NCI-H1694 treated with DMSO at 0.1 percent for 48 hours (cell line): Measurements from ENCODE around the gene RNF175.

Experiments
- DNase-seq: peaks from one replicate; lab custom pipeline; 2025; lab: John Stamatoyannopoulos, UW

RNF175 gene

GRCh38 chr4:153784166-153784699, 24.4 kb upstream of the RNF175 start:
- no peak for DNase-seq

DNA sequence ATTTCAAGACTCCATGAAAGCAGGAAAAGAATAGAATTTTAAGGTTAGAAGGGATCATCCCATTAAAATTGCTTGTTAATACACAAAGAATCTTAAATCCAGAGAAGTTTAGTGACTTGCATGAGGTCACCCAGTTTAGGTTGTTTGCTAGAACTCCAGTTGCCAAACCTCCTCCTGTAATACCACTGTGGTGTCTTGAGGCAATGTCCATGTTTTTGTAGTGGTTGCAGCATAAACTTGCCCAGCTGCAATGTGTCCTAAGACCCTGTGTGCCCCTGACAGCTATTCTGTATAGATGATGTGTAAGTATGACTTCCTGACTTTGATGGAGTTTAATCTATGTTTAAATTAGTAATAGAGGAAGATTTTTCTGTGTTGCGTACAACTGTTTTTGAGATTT, 22.8 kb upstream of the RNF175 start:
- no peak for DNase-seq

GRCh38 chr4:153781717-153782416, 22.0 kb upstream of the RNF175 start:
- DNase-seq = no peak

GRCh38 chr4:153781280-153781679, 21.5 kb upstream of the RNF175 start:
- DNase-seq = no peak

DNA sequence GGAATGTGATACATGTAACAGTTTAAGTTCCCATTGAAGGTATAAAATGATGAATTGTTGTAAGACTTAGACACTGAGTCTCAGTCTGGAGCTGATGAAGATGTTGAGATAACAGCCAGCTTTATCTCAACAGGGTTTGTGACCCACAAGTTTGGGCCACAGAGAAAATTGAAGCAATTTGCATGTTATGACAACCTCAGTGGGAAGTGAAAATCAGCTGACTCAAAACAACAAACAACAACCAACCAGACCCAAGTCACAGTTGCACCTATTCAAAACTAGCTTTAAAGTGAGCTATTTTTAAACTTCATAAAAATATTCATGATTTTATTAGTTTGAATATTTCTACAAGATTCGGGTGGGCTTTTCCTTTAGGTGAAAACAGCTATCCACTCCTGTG, 21.1 kb upstream of the RNF175 start:
- DNase-seq = no peak

GRCh38 chr4:153780221-153780620, 20.4 kb upstream of the RNF175 start:
- DNase-seq = no peak

- DNase-seq = no peak
Measured at GRCh38 chr4:153778383-153778782, 18.6 kb upstream of the RNF175 start.

DNA sequence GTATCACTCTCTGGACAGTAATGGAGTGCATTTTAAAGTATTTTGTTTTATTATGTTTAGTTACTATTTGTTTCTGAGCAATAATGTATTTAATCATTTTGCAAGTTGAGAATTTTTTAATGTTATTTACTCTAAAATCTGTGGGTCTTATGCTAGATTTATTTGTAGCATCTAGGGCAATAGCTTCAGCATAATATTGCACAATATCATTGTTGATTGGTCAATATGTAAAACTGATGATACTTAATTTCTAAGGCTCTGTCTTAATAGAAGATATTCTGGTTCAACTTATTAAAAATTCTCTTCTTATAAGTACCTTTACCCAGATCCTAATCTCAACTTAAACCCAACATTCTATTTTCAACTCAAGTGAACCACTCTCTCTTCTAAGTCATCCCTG, 17.6 kb upstream of the RNF175 start:
- DNase-seq = no peak

DNA sequence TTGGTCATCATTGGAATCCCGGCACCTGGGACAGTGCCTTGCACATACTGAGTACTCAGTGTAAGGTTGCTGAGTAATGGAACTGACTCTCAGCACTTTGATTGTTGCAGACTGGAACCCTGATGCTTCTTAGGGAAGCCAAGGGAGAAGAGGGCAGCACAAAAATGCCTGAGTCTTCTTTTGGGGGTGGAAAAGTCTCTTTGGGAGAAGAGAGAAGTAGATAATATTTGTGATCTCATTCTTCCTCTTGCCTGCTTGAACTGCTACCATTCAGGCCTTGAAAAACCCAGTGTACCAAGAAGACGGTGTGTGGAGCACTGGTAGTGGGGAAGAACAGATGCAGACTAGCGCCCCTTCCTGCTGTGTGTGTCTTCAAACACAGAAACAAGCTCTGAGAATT, 16.8 kb upstream of the RNF175 start:
- DNase-seq = no peak

- no peak for DNase-seq
Measured at GRCh38 chr4:153773236-153773690, 13.4 kb upstream of the RNF175 start.

DNA sequence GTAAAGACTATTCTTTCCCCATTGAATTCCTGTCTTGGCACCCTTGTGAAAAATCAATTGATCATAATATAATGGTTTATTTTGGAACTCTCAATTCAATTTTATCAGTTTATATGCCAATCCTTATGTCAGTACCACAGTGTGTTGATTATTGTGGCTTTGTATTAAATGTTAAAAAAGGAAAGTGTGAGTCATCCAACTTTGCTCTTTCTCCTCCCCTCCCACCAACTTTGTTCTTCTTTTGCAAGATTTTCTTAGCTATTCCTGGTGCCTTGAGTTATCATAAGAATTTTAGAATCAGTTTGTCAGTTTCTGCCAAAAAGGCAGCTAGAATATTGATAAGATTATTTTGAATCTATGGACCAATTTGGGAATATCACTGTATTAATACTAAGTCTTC, 11.2 kb upstream of the RNF175 start:
- no peak for DNase-seq

DNA sequence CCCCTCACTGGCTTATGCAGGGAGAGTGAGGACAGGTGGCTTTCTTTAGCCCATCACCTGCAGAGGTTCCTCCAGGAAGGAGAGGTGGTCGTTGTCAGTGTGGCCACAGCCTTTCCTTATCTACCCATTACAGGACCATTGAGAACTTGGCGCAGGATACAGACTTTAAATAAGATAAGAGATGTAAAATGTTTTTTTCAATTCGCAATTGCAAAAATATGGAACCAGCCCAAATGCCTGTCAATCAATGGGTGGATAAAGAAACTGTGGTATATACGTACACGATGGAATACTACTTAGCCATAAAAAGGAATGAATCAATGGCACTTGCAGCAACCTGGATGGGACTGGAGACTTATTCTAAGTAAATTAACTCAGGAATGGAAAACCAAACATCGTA, 6.9 kb upstream of the RNF175 start:
- DNase-seq = no peak

DNA sequence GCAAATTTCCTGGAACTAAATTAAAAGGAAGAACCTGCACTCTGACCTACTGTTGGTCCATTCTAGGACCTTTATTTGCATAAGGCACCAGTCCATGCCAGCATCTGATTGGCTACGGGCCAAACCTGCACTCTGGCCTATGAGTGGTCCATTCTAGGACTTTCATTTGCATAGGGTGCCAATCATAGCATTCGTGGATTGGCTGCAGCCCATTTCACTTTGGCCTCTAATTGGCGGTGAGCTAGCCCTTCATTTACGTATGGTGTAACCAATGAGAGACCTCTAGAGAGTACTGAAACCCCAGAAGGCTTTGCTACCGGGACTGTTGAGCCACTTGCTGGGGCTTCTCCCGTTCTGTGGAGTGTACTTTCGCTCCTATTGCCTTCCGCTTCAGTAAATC, 6.1 kb upstream of the RNF175 start:
- no peak for DNase-seq

GRCh38 chr4:153764601-153765368, 5.0 kb upstream of the RNF175 start:
- no peak for DNase-seq

- DNase-seq = no peak
Measured at GRCh38 chr4:153763404-153763803, 3.6 kb upstream of the RNF175 start.

GRCh38 chr4:153758688-153759406, 977 bp downstream of the RNF175 start:
- no peak for DNase-seq

DNA sequence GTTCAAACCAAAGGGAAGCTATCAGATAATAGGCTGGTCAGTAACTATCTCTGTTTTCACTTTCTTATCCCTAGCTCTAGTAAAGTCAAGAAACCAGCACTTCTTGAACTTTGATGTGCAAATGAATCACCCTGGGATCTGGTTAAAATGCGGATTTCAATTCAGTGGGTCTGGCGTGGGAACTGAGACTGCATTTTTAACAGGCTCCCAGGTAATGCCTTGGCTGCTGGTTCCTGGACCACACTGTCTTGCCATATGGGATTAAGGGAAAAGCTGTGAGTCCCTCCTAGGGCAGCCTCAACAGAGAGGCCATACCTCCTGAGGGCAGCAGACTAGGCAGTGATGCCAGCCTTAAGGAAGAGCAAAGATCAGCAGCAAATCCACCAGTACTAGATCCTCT, 1.7 kb downstream of the RNF175 start:
- no peak for DNase-seq

DNA sequence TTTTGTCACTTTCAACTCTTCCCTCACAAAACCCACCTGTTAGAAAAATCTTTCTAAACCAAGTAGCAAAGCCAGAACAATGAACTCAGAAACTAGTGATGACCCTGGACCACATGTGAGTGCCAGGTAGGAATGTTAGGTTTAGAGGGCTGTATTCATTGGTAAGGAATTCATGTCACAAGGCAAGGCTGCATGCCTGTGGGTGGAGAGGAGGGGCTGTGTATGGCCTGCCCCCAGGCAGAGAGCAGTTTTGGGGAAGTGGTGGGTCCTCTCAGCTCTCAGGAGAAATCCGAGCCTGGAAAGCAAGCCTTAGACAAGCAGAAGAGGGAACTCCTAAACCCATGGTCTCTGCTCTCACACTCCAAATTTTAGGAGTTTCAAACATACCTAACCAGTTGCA, 2.4 kb downstream of the RNF175 start:
- no peak for DNase-seq

GRCh38 chr4:153755186-153755585, 4.6 kb downstream of the RNF175 start:
- no peak for DNase-seq

DNA sequence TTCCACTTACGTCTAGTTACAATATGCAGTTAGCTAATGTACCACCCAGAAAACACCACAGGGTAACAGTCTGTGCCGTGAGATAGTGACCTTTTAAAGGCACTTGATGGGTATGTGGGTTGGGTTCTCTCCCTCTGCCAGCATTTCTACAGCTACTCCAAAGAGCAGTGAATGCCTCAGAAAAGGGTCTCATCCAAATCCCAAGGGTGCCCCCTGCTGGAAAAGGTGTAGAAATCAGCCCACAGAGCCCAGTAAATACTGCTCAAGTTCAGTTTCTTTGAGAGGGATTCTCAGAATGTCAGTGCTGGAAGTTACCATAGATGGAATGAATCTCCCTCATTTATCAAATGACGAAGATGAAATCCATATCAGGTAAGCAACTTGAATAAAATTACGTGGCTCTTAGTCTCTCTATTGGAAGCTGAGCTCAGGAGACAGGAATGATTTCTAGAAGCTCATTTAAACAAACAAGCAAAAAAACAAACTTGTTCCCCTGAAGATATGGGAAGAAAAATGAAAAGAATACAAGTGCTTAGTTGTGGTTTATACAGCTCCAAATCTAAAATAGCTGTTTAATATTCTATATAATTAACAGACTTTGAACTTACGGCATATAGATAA, 9.5 kb downstream of the RNF175 start:
- DNase-seq = peak; percentile 49

GRCh38 chr4:153748378-153748777, 11.4 kb downstream of the RNF175 start:
- no peak for DNase-seq

GRCh38 chr4:153747406-153747955, 12.3 kb downstream of the RNF175 start:
- no peak for DNase-seq
